HL-60 (cell line): ENCODE data around the gene ANKS1A.
"Not testable (repeated sequence)": the region's sequence is repeated elsewhere in the genome, so short reads cannot be mapped to it uniquely, and the experiment has no call there.

Experiments used
- DNase-seq, 2 experiments: peaks; one replicate each; pipeline ENCODE4 v3.0.0-alpha.2; 2010 to 2020; ENCODE audit warnings: low read depth in 1 of 2, low spot score in 1 of 2
- H3K27ac ChIP-seq: fragments of 250-450 bp; sonication (Bioruptor Pico); replicated peaks from 2 replicates; pipeline ENCODE4 v1.5.1; 2020; ENCODE audit warnings: mild to moderate bottlenecking, moderate library complexity
- H3K27me3 ChIP-seq: fragments of 250-450 bp; sonication (Bioruptor Pico); 2 replicates; pipeline ENCODE4 v1.5.1; 2021; ENCODE audit warnings: mild to moderate bottlenecking, moderate library complexity; ENCODE audit not compliant: insufficient read depth, poor library complexity, severe bottlenecking
- H3K4me3 ChIP-seq: replicated peaks from 2 replicates; pipeline ENCODE4 v1.5.1; 2011; ENCODE audit warnings: mild to moderate bottlenecking, control low read depth, low read length; ENCODE audit not compliant: insufficient read depth
- GABPA ChIP-seq: IDR thresholded peaks from 2 replicates; pipeline ENCODE4 v1.6.1; 2012; ENCODE audit warnings: low read depth
- POLR2AphosphoS5 ChIP-seq: IDR thresholded peaks from 2 replicates; pipeline ENCODE4 v1.6.1; 2012; ENCODE audit warnings: low read depth
- SPI1 ChIP-seq: IDR thresholded peaks from 2 replicates; pipeline ENCODE4 v1.6.1; 2012; ENCODE audit warnings: low read depth, mild to moderate bottlenecking, borderline replicate concordance
- TF ChIP-seq, protein P1 (sequence below): IDR thresholded peaks from one replicate; pipeline ENCODE4 v1.5.1; 2011; ENCODE audit warnings: low read length, control low read depth, inconsistent platforms; ENCODE audit not compliant: insufficient read depth
- TF ChIP-seq, protein P2 (sequence below): IDR thresholded peaks from 2 replicates; pipeline ENCODE4 v1.6.1; 2012; ENCODE audit warnings: low read depth; ENCODE audit not compliant: insufficient replicate concordance

ANKS1A gene

DNA sequence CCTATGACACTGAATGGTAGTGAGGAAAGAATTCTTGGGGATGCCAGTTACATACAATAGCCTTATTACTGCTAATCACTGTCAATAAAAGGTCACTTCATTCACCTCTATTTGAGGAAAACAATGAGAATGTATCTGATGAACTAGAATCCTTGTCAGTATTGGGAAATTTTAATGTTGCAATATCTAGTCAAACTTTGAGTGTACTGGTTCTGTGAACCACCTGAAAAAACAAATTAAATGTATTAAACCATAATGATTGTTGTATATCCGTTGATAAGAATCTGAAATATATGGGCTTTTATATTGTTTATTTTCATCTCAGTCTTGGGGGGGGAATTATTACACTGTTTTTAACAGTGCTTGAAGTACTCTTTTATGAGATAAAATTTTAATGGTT lies 11.8 kb upstream of the ANKS1A start:
- Histone ChIP-seq H3K4me3 (no peak overlapping the region), H3K27me3 (no peaks in the 10 kb centered on the region), H3K27ac (no peak overlapping the region)
- peak in 1 of 2 experiments; percentile 16 for DNase-seq
- TF ChIP-seq, protein P1, sequence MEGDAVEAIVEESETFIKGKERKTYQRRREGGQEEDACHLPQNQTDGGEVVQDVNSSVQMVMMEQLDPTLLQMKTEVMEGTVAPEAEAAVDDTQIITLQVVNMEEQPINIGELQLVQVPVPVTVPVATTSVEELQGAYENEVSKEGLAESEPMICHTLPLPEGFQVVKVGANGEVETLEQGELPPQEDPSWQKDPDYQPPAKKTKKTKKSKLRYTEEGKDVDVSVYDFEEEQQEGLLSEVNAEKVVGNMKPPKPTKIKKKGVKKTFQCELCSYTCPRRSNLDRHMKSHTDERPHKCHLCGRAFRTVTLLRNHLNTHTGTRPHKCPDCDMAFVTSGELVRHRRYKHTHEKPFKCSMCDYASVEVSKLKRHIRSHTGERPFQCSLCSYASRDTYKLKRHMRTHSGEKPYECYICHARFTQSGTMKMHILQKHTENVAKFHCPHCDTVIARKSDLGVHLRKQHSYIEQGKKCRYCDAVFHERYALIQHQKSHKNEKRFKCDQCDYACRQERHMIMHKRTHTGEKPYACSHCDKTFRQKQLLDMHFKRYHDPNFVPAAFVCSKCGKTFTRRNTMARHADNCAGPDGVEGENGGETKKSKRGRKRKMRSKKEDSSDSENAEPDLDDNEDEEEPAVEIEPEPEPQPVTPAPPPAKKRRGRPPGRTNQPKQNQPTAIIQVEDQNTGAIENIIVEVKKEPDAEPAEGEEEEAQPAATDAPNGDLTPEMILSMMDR = no peak
- no peak for TF ChIP-seq GABPA
- no peak for TF ChIP-seq SPI1
- TF ChIP-seq, protein P2, sequence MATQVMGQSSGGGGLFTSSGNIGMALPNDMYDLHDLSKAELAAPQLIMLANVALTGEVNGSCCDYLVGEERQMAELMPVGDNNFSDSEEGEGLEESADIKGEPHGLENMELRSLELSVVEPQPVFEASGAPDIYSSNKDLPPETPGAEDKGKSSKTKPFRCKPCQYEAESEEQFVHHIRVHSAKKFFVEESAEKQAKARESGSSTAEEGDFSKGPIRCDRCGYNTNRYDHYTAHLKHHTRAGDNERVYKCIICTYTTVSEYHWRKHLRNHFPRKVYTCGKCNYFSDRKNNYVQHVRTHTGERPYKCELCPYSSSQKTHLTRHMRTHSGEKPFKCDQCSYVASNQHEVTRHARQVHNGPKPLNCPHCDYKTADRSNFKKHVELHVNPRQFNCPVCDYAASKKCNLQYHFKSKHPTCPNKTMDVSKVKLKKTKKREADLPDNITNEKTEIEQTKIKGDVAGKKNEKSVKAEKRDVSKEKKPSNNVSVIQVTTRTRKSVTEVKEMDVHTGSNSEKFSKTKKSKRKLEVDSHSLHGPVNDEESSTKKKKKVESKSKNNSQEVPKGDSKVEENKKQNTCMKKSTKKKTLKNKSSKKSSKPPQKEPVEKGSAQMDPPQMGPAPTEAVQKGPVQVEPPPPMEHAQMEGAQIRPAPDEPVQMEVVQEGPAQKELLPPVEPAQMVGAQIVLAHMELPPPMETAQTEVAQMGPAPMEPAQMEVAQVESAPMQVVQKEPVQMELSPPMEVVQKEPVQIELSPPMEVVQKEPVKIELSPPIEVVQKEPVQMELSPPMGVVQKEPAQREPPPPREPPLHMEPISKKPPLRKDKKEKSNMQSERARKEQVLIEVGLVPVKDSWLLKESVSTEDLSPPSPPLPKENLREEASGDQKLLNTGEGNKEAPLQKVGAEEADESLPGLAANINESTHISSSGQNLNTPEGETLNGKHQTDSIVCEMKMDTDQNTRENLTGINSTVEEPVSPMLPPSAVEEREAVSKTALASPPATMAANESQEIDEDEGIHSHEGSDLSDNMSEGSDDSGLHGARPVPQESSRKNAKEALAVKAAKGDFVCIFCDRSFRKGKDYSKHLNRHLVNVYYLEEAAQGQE = no peak
- TF ChIP-seq POLR2AphosphoS5 = no peak

DNA sequence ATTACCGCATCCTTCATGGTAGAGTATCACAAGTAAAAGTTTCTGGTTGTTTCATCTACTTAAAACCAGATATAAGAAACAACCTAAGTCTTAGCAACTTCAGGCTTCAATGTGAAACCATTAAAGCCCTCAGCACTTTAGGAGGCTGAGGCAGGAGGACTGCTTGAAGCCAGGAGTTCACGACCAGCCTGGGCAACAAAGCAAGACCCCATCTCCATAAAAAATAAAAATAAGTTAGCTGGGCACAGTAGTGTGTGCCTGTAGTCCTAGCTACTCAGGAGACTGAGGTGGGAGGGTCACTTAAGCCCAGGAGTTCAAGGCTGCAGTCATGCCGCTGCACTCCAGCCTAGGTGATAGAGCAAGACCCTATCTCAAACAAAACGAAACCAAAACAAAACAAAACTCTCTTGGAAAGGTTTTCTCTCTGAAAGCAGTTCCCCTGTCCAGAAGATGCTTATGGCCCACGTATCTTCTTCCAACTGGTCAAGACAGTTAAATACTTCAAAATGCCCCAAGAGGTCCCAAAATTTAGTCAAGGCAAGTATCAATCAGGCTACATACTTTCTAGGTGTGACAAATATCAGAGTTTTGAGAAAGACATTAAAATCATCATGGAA lies 11.1 kb upstream of the ANKS1A start:
- no peaks in the 10 kb centered on the region for H3K27me3 ChIP-seq
- H3K27ac ChIP-seq = no peak overlapping the region
- no peak overlapping the region for H3K4me3 ChIP-seq
- no peak for DNase-seq
- TF ChIP-seq SPI1 = no peak

DNA sequence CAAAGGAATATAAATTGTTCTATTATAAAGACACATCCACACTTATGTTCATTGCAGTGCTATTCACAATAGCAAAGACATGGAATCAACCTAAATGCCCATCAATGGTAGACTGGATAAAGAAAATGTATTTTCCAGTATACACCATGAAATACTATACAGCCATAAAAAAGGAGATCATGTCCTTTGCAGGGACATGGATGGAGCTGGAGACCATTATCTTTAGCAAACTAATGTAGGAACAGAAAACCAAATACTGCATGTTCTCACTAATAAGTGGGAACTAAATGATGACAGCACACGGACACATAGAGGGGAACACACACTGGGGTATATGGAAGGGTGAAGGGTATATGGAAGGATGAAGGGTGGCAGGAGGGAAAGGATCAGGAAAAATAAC lies 5.0 kb upstream of the ANKS1A start:
- not testable (repeated sequence) for H3K27ac ChIP-seq, H3K4me3 ChIP-seq, DNase-seq, H3K27me3 ChIP-seq

DNA sequence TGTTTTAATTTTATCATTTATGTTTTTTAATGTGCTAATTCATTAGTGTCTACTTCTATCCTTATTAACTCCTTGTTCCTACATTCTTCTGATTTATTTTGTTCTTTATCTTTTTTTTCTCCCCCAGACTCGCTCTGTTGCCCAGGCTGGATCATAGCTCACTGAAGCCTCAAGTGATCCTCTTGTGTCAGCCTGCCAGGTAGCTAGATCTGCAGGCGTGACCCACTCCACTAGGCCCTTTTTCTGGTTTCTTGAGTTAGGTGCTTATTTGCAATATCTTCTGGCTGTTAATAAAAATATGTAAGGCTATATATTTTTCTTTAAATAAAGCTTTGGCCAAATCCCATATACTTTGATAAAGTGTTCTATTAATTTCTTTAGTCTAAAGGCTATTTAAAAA lies 4.1 kb upstream of the ANKS1A start:
- Histone ChIP-seq H3K27me3 (no peaks in the 10 kb centered on the region), H3K4me3 (no peak overlapping the region), H3K27ac (no peak overlapping the region)
- DNase-seq = no peak
- TF ChIP-seq, protein P2 = no peak
- TF ChIP-seq, protein P1 = no peak
- TF ChIP-seq SPI1 (no peak), POLR2AphosphoS5 (no peak), GABPA (no peak)

DNA sequence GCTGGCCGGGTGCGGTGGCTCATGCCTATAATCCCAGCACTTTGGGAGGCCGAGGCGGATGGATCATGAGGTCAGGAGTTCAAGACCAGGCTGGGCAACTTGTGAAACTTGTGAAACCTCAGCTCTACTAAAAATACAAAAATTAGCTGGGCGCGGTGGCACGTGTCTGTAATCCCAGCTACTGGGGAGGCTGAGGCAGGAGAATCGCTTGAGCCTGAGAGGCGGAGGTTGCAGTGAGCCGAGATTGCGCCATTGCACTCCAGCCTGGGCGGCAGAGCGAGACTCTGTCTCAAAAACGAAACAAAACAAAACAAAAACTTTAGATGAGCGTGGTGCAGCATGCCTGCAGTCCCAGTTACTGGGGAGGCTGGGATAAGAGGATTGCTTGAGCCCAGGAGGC lies 3.2 kb upstream of the ANKS1A start:
- H3K27ac ChIP-seq, H3K4me3 ChIP-seq, H3K27me3 ChIP-seq, DNase-seq: not testable (repeated sequence)
